Naive thymus-derived CD4-positive, alpha-beta T cell (primary cell): ENCODE data around the gene PIGC. TPM values are rescaled to one million over a fixed set of nuclear protein-coding genes. Genes with fewer than 3 reads are reported as not detected.

ENCODE experiments used
- ATAC-seq: fragments of 150-1000 bp; cut with Tn5 transposase; 2 replicates; pipeline ENCODE4 v1.10.0; 2021; ENCODE audit warnings: mild to moderate bottlenecking, moderate library complexity
- CTCF ChIA-PET: fragments of 350-600 bp; sonication (Branson Sonifier 250); formaldehyde crosslinking; loops from one replicate; lab custom pipeline; 2021; ENCODE audit warnings: antibody characterized with exemption; lab: Charles Lee
- POLR2A ChIA-PET: fragments of 350-600 bp; sonication (Branson Sonifier 250); formaldehyde crosslinking; loops from one replicate; lab custom pipeline; 2021; ENCODE audit warnings: antibody characterized with exemption, inconsistent platforms; lab: Charles Lee
- DNase-seq, 9 donors: peaks; one replicate each; pipeline versions ENCODE4 v3.0.0 to v3.0.0-alpha.2; 2020 to 2022; ENCODE audit warnings: mixed read lengths in 1 of 9
- H3K27ac ChIP-seq: one replicate; pipeline ENCODE4 v1.7.0; 2013; ENCODE audit warnings: mild to moderate bottlenecking, low read depth, low read length, moderate library complexity
- H3K27me3 ChIP-seq, 2 donors: one replicate each; pipeline ENCODE4 v1.7.0; 2013; ENCODE audit warnings: low read length in 2 of 2, mild to moderate bottlenecking in 2 of 2, moderate library complexity in 2 of 2; ENCODE audit not compliant: control insufficient read depth in 2 of 2, insufficient read depth in 2 of 2
- H3K36me3 ChIP-seq, 3 experiments: 1 replicate in 2 of 3; 2 replicates in 1 of 3; pipeline ENCODE4 v1.7.0; 2013; ENCODE audit warnings: low read length in 3 of 3, mild to moderate bottlenecking in 3 of 3, moderate library complexity in 1 of 3; ENCODE audit not compliant: insufficient read depth in 3 of 3, control insufficient read depth in 2 of 3
- H3K4me1 ChIP-seq, 2 donors: one replicate each; pipeline ENCODE4 v1.7.0; 2013; ENCODE audit warnings: low read length in 2 of 2, mild to moderate bottlenecking in 2 of 2, moderate library complexity in 1 of 2; ENCODE audit not compliant: control insufficient read depth in 2 of 2, insufficient read depth in 2 of 2
- H3K4me3 ChIP-seq: 2 replicates; pipeline ENCODE4 v1.7.0; 2013; ENCODE audit warnings: mild to moderate bottlenecking, low read length
- H3K9me3 ChIP-seq, 3 experiments: 1 replicate in 2 of 3; 2 replicates in 1 of 3; pipeline ENCODE4 v1.7.0; 2013; ENCODE audit warnings: low read length in 3 of 3; ENCODE audit not compliant: control insufficient read depth in 2 of 3
- H3K27ac Mint-ChIP-seq, 9 donors: one replicate each; pipeline ENCODE4 v1.8.0; 2020 to 2022; ENCODE audit warnings: mixed read lengths in 9 of 9, mild to moderate bottlenecking in 8 of 9, moderate library complexity in 5 of 9, inconsistent platforms in 2 of 9
- H3K27me3 Mint-ChIP-seq, 5 donors: one replicate each; pipeline ENCODE4 v1.8.0; 2021 to 2022; ENCODE audit warnings: mixed read lengths in 5 of 5, mild to moderate bottlenecking in 1 of 5
- H3K36me3 Mint-ChIP-seq, 5 donors: one replicate each; pipeline ENCODE4 v1.8.0; 2020 to 2022; ENCODE audit warnings: mixed read lengths in 5 of 5, mild to moderate bottlenecking in 3 of 5, inconsistent platforms in 1 of 5
- H3K4me1 Mint-ChIP-seq, 7 donors: one replicate each; pipeline ENCODE4 v1.8.0; 2020 to 2022; ENCODE audit warnings: mixed read lengths in 7 of 7, mild to moderate bottlenecking in 3 of 7, inconsistent platforms in 1 of 7
- H3K4me3 Mint-ChIP-seq, 10 donors: one replicate each; pipeline ENCODE4 v1.8.0; 2020 to 2022; ENCODE audit warnings: mild to moderate bottlenecking in 10 of 10, mixed read lengths in 10 of 10, moderate library complexity in 6 of 10, inconsistent platforms in 2 of 10
- H3K9me3 Mint-ChIP-seq, 11 donors: one replicate each; pipeline ENCODE4 v1.8.0; 2020 to 2022; ENCODE audit warnings: mixed read lengths in 11 of 11, mild to moderate bottlenecking in 4 of 11, inconsistent platforms in 1 of 11, moderate library complexity in 1 of 11
- intact Hi-C, 2 donors: fragments of 100-400 bp; cut with micrococcal nuclease; formaldehyde crosslinking; loops; one replicate each; pipeline ENCODE4 v1.15.1; 2023
- polyA plus RNA-seq, 2 donors: library from polyadenylated mRNA; unstranded; fragments of 300-500 nt; fragmentation: Illumina TruSeq; gene quantifications; one replicate each; pipeline ENCODE4 v1.2.3, GENCODE V29; 2021
- total RNA-seq, 6 experiments: library from RNA in 5 of 6; stranded (reverse) in 5 of 6; gene quantifications; 1 replicate in 5 of 6; 2 replicates in 1 of 6; pipeline ENCODE4 v1.2.3 and lab custom pipeline; 2021 to 2026

PIGC gene
- total and polyA plus RNA-seq, 7 experiments from 2014 or later: 21.1 to 142 (median 54.4) TPM

DNA sequence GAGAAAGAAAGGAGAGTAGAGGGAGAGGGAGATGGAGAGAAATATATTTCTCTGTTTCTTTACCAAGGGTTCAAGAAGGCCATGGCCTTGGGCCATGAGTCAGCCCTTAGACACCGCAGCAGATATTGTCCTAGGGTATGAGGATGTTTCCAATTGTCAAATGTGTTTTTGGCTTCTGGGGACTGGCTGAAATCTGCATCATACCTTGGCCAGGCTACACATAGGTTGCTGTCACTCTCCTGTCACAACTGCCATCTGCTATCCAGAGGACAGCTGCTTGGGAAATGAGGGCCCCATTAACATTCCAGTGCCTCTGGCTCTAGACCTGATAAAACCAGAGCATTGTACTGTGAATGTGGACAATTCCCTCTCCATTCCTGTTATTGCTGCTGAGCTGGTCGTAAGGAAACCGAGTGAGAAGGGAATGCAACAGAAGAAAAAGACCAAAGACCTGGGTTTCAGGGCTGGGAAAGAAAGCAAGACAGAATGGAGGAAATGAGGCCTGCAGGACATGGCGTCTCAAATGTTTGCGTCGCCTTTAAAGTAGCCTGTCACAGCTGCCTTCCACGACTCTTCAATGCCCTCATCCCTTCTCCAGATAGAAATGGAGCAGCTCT is 8.8 kb upstream of the PIGC start:
- H3K27me3 ChIP-seq: no peaks in the 10 kb centered on the region
- Mint-ChIP-seq H3K27me3 (peaks cover 0 to 6% (median 5%) of the 10 kb centered on the region in 5 donors), H3K9me3 (no peaks in the 10 kb centered on the region), H3K27ac (no peak overlapping the region), H3K36me3 (no peaks in the 10 kb centered on the region), H3K4me1 (peaks cover 0 to 23% (median 18%) of the 10 kb centered on the region in 7 donors), H3K4me3 (no peak overlapping the region)
- ChIA-PET POLR2A (interaction anchor here (0.5 to 1.0 kb wide), 3 partner anchors 10 to 246 kb away, joined by 3 to 4 read pairs (median 3); no protein-coding TSS in a partner anchor), CTCF (interaction anchor here (0.8 to 1.0 kb wide), 2 partner anchors 23 to 450 kb away, joined by 3 read pairs; no protein-coding TSS in a partner anchor)
- ATAC-seq (no peak), DNase-seq (no peak)
- H3K9me3 ChIP-seq: no peaks in the 10 kb centered on the region
- H3K4me1 ChIP-seq: no peaks in the 10 kb centered on the region
- H3K27ac ChIP-seq: no peak overlapping the region
- intact Hi-C loops: no loop called here
- no peaks in the 10 kb centered on the region for H3K36me3 ChIP-seq
- H3K4me3 ChIP-seq: no peak overlapping the region

DNA sequence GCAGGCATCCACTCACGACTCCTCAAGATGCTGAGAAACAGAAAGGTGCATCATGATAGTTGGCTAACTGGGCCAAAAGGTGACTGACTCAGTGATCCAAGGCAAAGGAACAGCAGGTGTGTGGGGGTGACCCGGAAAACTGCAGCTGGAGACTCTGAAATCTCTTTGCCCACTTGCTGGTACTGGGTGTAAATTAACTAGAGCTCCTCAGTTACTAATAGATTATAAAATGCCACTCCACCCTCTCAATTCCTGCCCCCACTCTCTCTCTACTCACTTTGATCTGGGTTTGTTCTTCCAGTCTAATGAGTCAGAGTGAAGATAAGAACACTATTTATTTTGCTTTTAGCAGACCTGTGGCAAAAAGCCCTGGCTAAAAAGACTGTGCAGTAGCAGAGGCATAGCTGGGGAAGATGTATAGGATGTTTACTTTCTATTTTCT is 7.2 kb upstream of the PIGC start:
- Mint-ChIP-seq H3K36me3 (no peaks in the 10 kb centered on the region), H3K27ac (peak overlapping the region in 4 of 9 donors; percentile 45 to 90 (median 87)), H3K9me3 (no peaks in the 10 kb centered on the region), H3K4me3 (peak overlapping the region in 3 of 10 donors; percentile 51 to 67 (median 62)), H3K27me3 (peaks cover 0 to 3% (median 0%) of the 10 kb centered on the region in 5 donors), H3K4me1 (peaks cover 0 to 23% (median 18%) of the 10 kb centered on the region in 7 donors)
- ATAC-seq (peak; percentile 33), DNase-seq (peak in 1 of 9 donors; percentile 17)
- intact Hi-C loops: loop anchor here (1.0 to 2.0 kb wide), 5 partner anchors 10 to 670 kb away; partner anchors contain the start of gene METTL13 (in 1 of the 2)
- Histone ChIP-seq H3K4me3 (no peak overlapping the region), H3K27ac (no peak overlapping the region), H3K27me3 (no peaks in the 10 kb centered on the region), H3K4me1 (no peaks in the 10 kb centered on the region), H3K36me3 (no peaks in the 10 kb centered on the region), H3K9me3 (no peaks in the 10 kb centered on the region)
- CTCF ChIA-PET: interaction anchor here (0.6 to 2.2 kb wide), 18 partner anchors 9 to 651 kb away, joined by 3 to 13 read pairs (median 4); no protein-coding TSS in a partner anchor
- POLR2A ChIA-PET: interaction anchor here (0.8 to 2.2 kb wide), 12 partner anchors 9 to 1264 kb away, joined by 3 to 17 read pairs (median 3); partner anchors contain the start of genes KLHL20 and SUCO

GRCh38 chr1:172450524-172450885 is 6.6 kb upstream of the PIGC start:
- Mint-ChIP-seq H3K9me3 (no peaks in the 10 kb centered on the region), H3K27me3 (peaks cover 0 to 3% (median 0%) of the 10 kb centered on the region in 5 donors), H3K4me3 (peak overlapping the region in 3 of 10 donors; percentile 51 to 67 (median 62)), H3K27ac (peak overlapping the region in 4 of 9 donors; percentile 45 to 90 (median 87)), H3K4me1 (peaks cover 0 to 23% (median 18%) of the 10 kb centered on the region in 7 donors), H3K36me3 (no peaks in the 10 kb centered on the region)
- ChIA-PET POLR2A (interaction anchor here (0.9 to 2.2 kb wide), 10 partner anchors 16 to 1264 kb away, joined by 3 to 17 read pairs (median 3); partner anchors contain the start of genes KLHL20 and SUCO), CTCF (interaction anchor here (0.6 to 2.2 kb wide), 16 partner anchors 10 to 1617 kb away, joined by 3 to 13 read pairs (median 4); no protein-coding TSS in a partner anchor)
- intact Hi-C loops: loop anchor here (1.0 to 2.0 kb wide), 9 partner anchors 36 to 670 kb away; partner anchors contain the start of genes METTL13 (in 1 of the 2) and SUCO (in 1 of the 2)
- Histone ChIP-seq H3K27ac (no peak overlapping the region), H3K36me3 (no peaks in the 10 kb centered on the region), H3K4me1 (no peaks in the 10 kb centered on the region), H3K4me3 (no peak overlapping the region), H3K9me3 (no peaks in the 10 kb centered on the region), H3K27me3 (no peaks in the 10 kb centered on the region)
- peak in 1 of 9 donors; percentile 27 for DNase-seq
- peak; percentile 65 for ATAC-seq

DNA sequence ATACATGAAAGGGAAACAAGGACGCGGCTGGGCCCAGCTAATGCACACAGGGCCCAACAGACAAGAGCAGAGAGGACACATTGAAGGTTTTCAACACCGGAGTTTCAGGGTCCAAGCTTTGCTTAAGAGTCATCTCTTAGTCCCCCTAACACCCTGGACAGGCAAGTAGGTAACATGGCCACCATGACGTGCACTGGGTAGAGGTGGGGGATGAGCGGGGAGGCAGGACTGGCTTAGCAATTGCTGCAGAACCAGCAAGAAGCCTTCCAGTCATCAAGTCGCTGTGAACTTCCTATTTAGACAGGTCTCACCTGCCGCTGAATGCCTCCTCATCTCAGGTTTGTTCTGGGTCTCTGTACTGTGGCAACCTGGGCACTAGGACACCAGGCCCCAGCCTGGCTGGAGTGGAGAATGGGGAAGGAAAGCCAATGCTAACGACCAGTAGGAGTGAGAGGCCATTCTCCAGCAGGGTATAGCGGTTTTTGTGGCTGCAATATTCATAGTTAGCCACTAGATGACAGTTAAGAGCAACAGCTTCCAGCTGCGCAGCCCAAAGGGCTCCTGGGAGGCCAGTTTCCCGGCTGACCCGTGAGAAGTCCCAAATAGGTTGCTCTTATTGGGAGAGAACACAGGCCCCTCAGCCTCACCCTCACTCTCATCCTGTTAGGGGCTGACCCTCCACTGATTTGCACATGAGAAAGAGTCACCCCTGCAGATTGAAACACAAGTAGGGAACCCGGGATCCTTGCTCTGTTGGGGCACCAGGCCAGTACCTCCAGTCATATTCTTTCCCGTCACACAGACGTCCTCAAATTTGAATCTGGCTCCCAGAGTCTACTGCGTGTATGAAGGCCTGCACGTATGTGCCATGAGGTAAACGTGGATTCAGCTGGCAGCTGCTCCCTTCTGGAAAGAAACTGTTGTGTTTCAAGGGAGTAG is 6.0 kb upstream of the PIGC start:
- H3K36me3 ChIP-seq: no peaks in the 10 kb centered on the region
- peaks cover 0 to 3% (median 0%) of the 10 kb centered on the region in 5 donors for H3K27me3 Mint-ChIP-seq
- H3K4me1 ChIP-seq: no peaks in the 10 kb centered on the region
- ATAC-seq (peak; percentile 90), DNase-seq (peak in 7 of 9 donors; percentile 22 to 42 (median 32))
- H3K9me3 ChIP-seq: no peaks in the 10 kb centered on the region
- peak overlapping the region in 4 of 9 donors; percentile 45 to 90 (median 87) for H3K27ac Mint-ChIP-seq
- intact Hi-C loops: loop anchor here (1.0 to 10.0 kb wide), 11 partner anchors 37 to 1265 kb away; partner anchors contain the start of genes PRRC2C (in 2 of the 2), KLHL20 (in 1 of the 2), METTL13 (in 1 of the 2) and SUCO (in 1 of the 2)
- no peaks in the 10 kb centered on the region for H3K27me3 ChIP-seq
- no peak overlapping the region for H3K4me3 ChIP-seq
- H3K4me3 Mint-ChIP-seq: peak overlapping the region in 4 of 10 donors; percentile 35 to 67 (median 56)
- H3K36me3 Mint-ChIP-seq: no peaks in the 10 kb centered on the region
- ChIA-PET POLR2A (interaction anchor here (0.9 to 2.2 kb wide), 11 partner anchors 16 to 1265 kb away, joined by 3 to 17 read pairs (median 3); partner anchors contain the start of genes KLHL20 and SUCO), CTCF (interaction anchor here (0.6 to 2.2 kb wide), 17 partner anchors 10 to 1617 kb away, joined by 3 to 13 read pairs (median 4); no protein-coding TSS in a partner anchor)
- no peaks in the 10 kb centered on the region for H3K9me3 Mint-ChIP-seq
- H3K27ac ChIP-seq: no peak overlapping the region
- H3K4me1 Mint-ChIP-seq: peaks cover 0 to 23% (median 18%) of the 10 kb centered on the region in 7 donors

GRCh38 chr1:172448995-172449584 is 5.2 kb upstream of the PIGC start:
- Mint-ChIP-seq H3K4me3 (no peak overlapping the region), H3K9me3 (no peaks in the 10 kb centered on the region), H3K27ac (peak overlapping the region in 3 of 9 donors; percentile 2 to 66 (median 41)), H3K36me3 (no peaks in the 10 kb centered on the region), H3K4me1 (peaks cover 5 to 29% (median 23%) of the 10 kb centered on the region in 7 donors), H3K27me3 (peaks cover 0 to under 1% (median 0%) of the 10 kb centered on the region in 5 donors)
- H3K4me1 ChIP-seq: peaks cover 5 to 7% of the 10 kb centered on the region in 2 donors
- POLR2A ChIA-PET: interaction anchor here (1.0 to 1.6 kb wide), 2 partner anchors 17 to 89 kb away, joined by 3 to 5 read pairs; no protein-coding TSS in a partner anchor
- CTCF ChIA-PET: interaction anchor here (1.1 kb wide), 2 partner anchors 21 to 100 kb away, joined by 3 to 4 read pairs; no protein-coding TSS in a partner anchor
- no peaks in the 10 kb centered on the region for H3K27me3 ChIP-seq
- intact Hi-C loops: loop anchor here (10.0 kb wide), 2 partner anchors 964 to 1266 kb away; partner anchors contain the start of genes PRRC2C (in 2 of the 2) and KLHL20 (in 1 of the 2)
- no peaks in the 10 kb centered on the region for H3K36me3 ChIP-seq
- H3K9me3 ChIP-seq: no peaks in the 10 kb centered on the region
- DNase-seq (no peak), ATAC-seq (no peak)
- H3K27ac ChIP-seq: no peak overlapping the region
- no peak overlapping the region for H3K4me3 ChIP-seq
